Stimulated activated CD4-positive, alpha-beta T cell treated with anti-CD3 and anti-CD28 coated beads, TNF-alpha, amount 100 ng/mL, for 48 hours (primary cell): ENCODE results near the gene KIAA0825.
"Not testable (repeated sequence)": the region's sequence is repeated elsewhere in the genome, so short reads cannot be mapped to it uniquely, and the experiment has no call there.

Source experiments
- DNase-seq, 3 donors: peaks; one replicate each; pipeline ENCODE4 v3.0.0-alpha.2; 2020; ENCODE audit warnings: low read depth in 3 of 3

Gene KIAA0825

DNA sequence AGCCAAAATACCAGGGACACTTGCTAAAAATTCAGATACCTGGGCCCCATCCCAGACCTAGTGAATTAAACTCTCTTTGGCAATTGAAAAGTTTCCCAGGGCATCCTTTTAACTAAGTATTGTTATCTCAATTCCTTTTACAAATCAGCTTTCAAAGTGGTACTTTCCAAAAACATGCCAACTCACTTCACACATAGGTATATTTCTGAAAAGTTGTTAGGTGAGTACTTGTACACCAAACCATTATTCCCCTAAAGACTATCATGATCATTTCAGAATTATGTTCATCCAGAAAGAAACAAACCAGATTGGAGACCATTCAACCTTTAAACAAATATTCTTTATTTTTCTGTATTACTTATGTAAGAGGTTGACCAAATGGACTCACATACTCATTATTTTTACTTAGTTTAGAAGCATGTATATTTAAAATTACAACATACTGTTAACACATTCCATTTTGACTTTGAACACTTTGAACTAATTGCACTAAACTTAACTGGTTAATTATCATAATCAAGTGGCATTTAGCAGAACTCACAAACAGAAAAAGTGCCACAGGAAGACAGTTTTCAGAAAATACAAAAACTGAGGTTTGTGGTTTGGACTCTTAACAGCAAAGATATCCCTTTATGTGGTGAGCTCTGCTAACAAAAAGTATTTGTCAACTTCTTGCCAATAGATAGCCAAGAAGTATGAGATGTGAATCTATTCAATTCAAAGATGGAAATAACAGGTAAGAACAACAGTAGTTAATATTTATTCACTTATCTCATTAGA, 40.7 kb downstream of the KIAA0825 start:
- DNase-seq = no peak

DNA sequence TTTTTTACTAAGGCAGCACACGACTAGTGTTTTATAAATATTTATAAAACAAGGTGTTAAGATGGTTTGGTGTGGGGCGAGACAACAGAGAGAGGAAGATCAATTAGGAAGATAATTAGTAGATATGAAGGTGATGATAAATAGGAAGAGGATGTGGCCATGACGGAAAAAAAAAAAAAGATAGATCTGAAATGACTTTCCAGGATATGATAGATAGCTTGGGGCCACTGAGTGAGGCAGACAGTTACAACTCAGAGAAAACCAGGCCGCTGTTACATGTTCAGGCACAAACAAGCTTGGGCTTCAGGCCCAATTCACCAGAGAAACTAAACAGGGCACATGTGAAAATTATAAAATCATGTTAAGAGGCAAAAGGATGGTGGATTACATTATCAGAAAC, 43.2 kb downstream of the KIAA0825 start:
- no peak for DNase-seq

DNA sequence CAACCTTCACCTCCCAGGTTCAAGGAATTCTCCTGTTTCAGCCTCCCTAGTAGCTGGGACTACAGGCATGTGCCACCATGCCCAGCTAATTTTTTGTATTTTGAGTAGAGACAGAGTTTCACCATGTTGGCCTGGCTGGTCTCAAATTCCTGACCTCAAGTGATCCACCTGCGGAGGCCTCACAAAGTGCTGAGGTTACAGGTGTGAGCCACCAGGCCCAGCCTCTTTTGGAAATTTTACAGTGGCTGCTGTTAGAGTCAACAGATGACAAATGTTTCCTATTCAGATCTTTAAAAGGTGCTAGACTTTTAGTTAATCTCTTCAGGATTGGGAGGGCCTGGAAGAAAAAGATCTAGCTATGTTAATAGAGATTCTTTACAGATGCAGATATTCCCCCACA, 45.1 kb downstream of the KIAA0825 start:
- DNase-seq = not testable (repeated sequence)

GRCh38 chr5:94571415-94571814, 47.0 kb downstream of the KIAA0825 start:
- no peak for DNase-seq

GRCh38 chr5:94564812-94565211, 53.6 kb downstream of the KIAA0825 start:
- no peak for DNase-seq

DNA sequence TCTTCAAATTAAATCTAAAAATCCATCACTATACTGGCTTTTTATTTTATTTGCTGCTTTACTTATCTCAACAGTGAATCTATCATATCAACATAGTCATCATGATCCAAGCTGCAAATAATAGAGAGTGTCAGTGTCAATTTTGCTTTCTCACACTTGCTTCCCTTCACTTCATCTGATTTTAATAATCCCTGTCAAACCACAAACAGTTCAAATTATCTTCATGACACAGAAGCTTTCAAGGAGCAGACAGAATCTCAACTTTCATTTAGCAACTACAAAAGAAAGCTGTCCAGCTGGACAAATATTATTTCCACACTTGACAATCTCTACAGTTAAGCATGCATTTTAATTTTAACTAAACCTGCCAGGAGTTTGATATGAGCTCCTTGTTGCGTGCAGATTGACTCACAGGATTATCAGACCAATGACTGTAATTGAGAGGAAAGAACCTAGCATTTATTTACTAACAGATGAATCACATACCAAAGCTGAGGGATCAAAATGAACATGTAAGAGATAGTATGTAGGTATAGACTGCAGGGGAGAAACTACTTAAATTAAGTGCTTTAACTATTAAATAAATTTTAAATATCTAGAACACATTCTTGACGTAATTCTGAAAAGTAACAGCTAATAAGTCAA, 56.0 kb downstream of the KIAA0825 start:
- DNase-seq = no peak

DNA sequence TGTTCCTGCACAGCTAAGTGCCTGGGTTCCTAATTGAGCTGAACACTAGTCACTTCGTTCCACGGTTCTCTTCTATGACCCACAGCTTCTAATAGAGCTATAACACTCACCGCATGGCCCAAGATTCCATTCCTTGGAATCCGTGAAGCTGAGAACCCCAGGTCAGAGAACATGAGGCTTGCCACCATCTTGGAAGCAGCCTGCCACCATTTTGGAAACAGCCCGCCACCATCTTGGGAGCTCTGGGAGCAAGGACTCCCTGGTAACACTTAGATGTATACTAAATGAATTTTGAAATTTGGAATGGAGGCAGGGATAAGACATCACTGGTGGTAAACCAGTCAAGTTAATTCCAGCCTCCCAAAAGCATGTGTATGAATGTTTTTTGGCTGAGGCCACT, 60.4 kb downstream of the KIAA0825 start:
- no peak for DNase-seq

DNA sequence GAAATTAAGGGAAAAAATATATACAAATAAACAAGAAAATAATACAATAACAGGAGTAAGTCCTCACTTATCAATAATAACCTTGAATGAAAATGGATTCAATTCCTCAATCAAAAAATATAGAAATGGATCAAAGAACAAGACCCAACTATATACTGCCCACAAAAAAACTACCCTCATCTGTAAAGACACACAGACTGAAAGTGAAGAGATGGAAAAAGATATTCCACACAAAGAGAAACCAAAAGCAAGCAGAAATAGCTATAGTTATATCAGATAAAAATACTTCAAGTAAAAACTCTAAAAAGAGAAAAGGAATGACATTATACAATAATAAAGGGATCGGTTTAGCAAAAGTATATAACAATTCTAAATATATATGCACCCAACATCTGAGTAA, 66.5 kb downstream of the KIAA0825 start:
- DNase-seq = no peak

DNA sequence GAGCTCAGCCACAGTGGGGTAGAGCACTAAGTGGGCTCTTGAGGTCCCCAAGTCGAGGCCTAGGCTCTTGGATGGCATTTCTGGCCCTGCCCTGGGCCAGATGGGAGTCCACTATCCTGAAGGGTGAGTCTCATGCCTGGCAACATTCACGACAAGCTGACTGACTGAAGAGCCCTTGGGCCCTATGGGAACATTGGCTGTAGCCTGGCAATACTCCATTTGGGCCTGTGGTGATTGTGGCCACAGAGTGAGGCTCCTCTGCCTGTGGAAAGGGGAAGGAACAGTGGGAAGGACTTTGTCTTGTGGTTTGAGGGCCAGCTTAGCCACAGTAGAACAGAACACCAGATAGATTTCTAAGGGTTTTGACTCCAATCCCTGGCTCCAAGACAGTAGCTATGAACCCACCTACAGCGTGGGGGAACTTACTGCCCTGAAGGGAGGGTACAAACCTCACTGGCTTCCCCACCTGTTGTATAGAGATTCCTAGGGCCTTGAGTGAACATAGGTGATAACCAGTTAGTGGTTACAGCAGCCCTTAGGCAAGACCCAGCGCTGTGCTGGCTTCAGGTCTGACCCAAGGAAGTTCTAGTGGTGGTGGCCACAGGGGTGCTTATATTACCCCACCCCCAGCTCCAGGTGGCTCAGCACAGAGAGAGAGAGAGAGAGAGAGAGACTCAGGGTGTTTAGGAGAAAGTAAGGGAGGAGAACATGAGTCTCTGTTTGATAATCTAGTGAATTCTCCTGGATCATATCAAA, 72.4 kb downstream of the KIAA0825 start:
- DNase-seq = no peak

DNA sequence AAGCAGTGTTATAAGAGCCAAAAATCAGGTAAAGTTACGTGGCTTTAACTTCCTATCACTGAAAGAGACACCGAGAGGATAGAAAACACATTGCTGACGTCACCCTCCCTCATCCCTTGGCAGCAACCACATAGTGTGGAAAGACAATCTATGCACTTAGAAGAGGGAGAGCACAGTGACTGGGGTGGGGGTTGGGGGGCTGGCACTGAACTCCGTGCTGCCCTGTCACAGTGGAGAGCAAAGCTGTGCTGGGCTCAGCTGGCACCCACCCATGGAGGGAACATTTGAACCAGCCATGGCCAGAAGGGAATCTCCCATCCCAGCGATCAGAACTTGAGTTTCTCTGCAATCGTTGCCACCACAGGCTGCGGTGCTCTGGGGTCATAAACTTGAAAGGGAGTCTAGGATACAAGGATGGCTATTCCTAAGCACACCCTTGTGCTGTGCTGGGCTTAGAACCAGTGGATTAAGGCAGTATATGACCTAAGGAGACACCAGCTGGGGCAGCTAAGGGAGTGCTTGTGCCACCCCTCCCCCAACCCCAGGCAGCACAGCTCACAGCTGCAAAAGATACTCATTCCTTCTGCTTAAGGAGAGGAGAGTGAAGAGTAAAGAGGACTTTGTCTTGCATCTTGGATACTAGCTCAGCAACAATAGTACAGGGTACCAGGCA, 73.4 kb downstream of the KIAA0825 start:
- no peak for DNase-seq

DNA sequence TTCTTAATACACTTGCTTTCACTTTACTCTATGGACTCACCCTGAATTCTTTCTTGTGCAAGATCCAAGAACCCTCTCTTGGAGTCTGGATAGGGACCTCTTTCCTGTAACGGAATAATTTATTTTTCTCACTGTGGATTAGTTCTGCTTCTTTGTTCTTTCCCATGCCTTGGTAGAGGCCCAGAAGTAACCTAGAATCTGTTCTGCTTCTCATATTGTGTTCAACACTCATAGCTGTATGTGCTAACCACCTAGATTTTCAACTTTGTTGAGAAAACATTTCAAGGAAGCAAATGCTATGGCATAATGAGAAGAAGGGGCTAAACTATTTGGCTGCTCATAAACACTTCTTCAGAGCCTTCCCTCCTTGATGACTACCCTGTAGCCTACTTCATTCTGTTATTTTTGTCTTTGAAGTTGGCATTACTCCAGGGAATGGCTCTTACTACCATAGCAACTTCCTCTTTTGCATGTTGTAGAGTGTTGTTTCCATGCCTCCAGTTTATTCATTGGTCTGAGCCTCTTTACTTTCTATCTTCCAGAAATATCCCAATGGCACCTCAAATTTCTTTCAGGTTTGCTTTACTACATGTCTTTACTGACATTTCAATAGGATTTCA, 74.3 kb downstream of the KIAA0825 start:
- DNase-seq = no peak

DNA sequence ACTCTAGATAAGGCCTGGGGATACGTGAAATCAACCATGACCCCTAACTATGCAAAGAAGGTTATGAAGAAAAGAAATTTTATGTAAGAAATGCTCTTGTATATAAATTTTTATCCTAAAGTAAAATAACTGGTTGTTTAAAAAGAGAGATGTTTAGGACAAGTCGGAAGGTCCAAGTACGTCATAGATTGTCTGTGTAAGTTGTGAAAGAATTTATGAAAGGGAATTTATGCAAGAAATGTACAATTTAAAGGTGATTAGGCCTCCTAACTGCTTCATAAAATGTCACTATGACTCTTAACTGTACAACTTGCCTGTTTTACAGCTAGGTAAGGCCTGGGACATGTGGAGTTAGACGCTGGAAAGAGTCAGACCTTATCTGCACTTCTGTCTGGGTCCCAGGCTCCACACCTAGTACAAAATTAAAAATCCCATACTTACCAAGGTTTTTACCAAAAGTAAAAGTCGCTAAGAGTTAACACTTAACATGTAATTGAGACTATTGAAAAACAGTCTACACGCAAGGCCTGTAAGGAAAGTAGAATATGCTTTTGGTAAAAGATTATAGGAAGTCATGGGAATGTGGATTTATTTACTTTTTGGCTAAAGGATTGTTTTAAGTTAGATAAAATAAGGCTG, 77.4 kb downstream of the KIAA0825 start:
- DNase-seq = no peak

DNA sequence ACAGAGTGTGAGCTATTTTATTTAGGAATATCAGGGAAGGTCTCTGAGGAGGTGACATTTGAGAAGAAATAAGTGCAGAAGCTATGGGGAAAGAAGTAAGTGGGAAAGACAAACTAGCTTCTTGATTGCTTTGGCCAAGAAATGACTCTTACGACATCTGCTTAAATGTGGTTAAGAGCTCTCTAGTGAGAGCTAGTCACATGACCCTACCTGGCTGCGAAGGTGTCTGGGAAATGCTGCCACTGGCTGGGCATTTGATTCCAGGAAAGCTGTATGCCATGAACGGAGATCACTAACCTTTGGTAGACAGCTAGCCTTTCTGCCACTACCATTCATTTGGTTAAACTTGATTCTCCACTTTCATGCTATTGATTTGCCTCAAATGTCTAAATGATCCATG, 80.1 kb downstream of the KIAA0825 start:
- DNase-seq = no peak

GRCh38 chr5:94526706-94527105, 91.7 kb downstream of the KIAA0825 start:
- no peak for DNase-seq

DNA sequence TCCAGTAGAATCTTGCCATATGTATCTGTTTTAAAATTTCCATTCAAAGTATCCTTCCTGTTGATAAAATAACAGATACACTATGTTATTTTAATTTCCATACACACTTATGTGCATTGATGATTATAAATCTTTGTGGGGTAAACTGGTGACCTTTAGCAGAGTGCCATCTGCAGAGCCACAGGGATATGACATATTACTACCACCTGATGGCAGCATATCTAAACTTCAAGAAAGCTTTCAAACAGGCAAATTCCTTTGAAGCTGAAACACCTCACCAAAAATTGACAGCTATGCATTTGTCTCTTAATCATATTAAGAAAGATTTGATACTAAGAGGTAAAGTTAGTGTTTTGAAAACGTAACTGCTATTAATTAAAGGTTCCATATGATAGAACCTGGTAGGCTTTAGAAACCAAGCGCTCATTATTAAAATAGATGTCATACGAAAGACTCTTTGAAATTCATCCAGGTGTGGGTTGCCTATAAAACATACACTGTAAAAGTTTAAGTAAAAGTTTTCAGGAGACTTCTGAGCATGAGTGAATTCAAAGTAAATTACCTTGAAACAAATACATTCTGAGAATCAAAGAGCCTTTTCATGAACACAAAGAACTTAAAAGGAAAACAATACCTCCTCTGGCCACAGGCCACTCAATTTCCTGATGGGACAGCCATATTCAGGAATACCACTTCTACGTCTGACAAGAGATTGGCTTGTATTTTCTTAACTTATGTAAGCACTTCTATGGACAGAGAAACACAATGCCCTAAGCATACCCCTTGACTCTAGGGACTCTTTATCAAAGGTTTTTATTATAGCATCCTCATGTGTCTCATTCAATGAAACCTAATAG, 93.3 kb downstream of the KIAA0825 start:
- DNase-seq = no peak

GRCh38 chr5:94523018-94523417, 95.4 kb downstream of the KIAA0825 start:
- no peak for DNase-seq

DNA sequence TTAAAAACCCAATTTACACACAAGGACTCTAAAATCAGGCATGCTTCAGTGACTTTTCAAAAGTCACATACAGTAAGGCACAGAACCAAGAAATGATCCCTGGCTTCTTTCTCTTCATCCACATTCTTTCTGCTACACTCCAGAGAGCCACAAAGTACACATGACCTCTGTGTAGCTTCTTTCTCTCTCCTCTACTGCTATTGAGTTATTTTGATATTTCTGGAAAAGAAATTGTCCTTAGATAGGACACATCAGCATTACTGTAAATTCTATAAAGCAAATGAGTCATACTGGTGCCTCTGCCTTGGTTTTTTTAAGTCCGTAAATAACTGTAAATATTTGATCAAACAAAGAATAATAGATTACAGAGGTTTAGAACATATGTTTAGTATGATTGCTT, 96.3 kb downstream of the KIAA0825 start:
- DNase-seq = no peak

DNA sequence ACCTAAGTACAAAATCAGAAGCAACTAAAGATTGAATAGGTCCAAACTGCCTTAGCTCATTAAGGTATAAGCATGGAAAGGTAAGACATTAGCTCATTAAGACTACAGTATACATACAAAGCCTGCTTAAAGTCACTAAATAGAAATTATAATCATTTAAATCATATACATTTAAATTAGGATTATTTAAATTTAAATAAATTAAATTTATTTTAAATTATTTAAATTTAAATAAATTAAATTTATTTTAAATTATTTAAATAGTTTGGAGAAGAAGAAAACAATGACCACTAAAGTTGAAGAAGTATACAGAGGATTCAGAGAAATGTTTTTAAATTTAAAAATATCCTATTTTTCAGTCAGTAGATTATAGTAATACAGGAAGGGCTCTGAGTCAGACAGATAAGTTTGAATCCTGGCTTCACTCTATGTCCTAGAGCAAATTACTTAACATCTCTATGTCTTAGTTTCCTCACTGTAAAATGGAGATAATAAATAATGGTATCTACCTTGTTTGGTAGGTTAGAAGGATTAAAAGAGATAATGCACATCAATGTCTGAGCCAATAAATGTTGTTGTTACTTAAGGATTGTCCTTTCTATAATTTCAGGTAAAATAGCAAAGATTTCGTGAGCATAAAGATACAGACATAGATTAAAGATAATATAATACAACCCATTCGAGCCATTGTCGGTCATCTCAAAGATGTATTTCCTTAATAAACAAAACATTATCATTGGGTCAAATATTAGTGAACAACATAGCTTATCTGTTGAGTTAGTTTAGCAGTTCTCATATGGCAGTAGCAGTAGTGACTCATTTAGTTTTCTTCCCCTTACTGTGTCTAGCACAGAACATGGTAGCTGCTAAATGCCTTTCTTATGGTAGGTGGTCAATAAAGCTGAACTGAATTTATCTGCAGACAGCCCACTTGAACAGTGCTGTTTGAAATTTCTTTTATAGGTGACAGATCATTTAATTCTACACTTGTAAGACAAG, 100.6 kb downstream of the KIAA0825 start:
- DNase-seq = no peak

GRCh38 chr5:94516148-94516547, 102.3 kb downstream of the KIAA0825 start:
- DNase-seq = no peak
